ENCODE data around the gene CDH11.

DNA sequence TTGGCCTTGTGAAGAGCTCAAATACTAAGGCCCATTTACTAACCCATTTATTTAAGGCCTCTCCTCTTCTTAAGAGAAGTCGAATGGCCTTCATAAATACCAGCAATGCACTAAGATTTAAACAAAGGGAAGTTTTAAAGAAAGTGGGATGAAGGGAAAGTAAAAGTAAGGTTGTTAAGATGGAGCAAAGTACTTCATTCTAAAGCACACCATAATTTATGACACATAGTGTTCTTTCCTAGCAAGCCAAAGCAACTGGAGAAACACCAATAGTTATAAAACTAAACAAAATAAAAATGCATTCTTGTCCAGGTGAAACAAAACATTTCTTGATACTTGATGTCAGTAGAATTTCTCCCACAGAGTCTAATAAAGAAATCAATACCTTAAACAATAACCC lies 27.9 kb downstream of the CDH11 start:
- TF ChIP-seq CTCF (IDR thresholded peaks at IDR 0.05 in 2 of 3, conservative IDR thresholded peaks at IDR 0.05 in 1 of 3; ENCODE audit: insufficient read depth in 2 of 3, low read depth in 1 of 3, low read length in 3 of 3) (no peak), DNMT1 (IDR thresholded peaks at IDR 0.05) (no peak), ZHX1 (conservative IDR thresholded peaks at IDR 0.05; ENCODE audit: low read length) (no peak), YY1 (IDR thresholded peaks at IDR 0.05; ENCODE audit: borderline replicate concordance in 1 of 3, control insufficient read depth in 1 of 3, extremely low read depth in 1 of 3, insufficient read depth in 3 of 3, insufficient read length in 1 of 3, insufficient replicate concordance in 2 of 3, low read depth in 1 of 3, low read length in 2 of 3) (no peak), TCF15 (CRISPR knock-in tag; IDR thresholded peaks at IDR 0.05) (no peak), KLF6 (CRISPR knock-in tag; IDR thresholded peaks at IDR 0.05; ENCODE audit: borderline replicate concordance) (no peak), CTBP1 (IDR thresholded peaks at IDR 0.05; ENCODE audit: borderline replicate concordance) (no peak), POLR2AphosphoS5 (IDR thresholded peaks at IDR 0.05; ENCODE audit: control insufficient read depth, insufficient read depth, low read depth, low read length) (no peak), NCOA2 (IDR thresholded peaks at IDR 0.05; ENCODE audit: partially characterized antibody in 2 of 2) (no peak), EP300 (IDR thresholded peaks at IDR 0.05; ENCODE audit: low read length) (no peak)

Measured in K562 (cell line).